Activated naive CD4-positive, alpha-beta T cell treated with anti-CD3 and anti-CD28 coated beads, Interleukin-2, amount 10 ng/mL, durations not matched to agents 7 days and 5 days (primary cell): ENCODE measurements around the gene KLHL9.

ENCODE experiments used
- CTCF ChIA-PET: fragments of 350-600 bp; sonication (Branson Sonifier 250); formaldehyde crosslinking; loops from one replicate; lab custom pipeline; 2021; ENCODE audit warnings: antibody characterized with exemption; lab: Charles Lee
- DNase-seq: peaks from one replicate; pipeline ENCODE4 v3.0.0-alpha.2; 2020
- H3K27ac Mint-ChIP-seq: one replicate; pipeline ENCODE4 v1.8.0; 2021; ENCODE audit warnings: mild to moderate bottlenecking, moderate library complexity, mixed read lengths
- H3K27me3 Mint-ChIP-seq: one replicate; pipeline ENCODE4 v1.8.0; 2021; ENCODE audit warnings: mild to moderate bottlenecking, mixed read lengths
- H3K36me3 Mint-ChIP-seq: one replicate; pipeline ENCODE4 v1.8.0; 2021; ENCODE audit warnings: mixed read lengths
- H3K4me1 Mint-ChIP-seq: one replicate; pipeline ENCODE4 v1.8.0; 2021; ENCODE audit warnings: mixed read lengths
- H3K4me3 Mint-ChIP-seq: one replicate; pipeline ENCODE4 v1.8.0; 2021; ENCODE audit warnings: mild to moderate bottlenecking, moderate library complexity, mixed read lengths
- H3K9me3 Mint-ChIP-seq: one replicate; pipeline ENCODE4 v1.8.0; 2021; ENCODE audit warnings: mixed read lengths

KLHL9 gene

DNA sequence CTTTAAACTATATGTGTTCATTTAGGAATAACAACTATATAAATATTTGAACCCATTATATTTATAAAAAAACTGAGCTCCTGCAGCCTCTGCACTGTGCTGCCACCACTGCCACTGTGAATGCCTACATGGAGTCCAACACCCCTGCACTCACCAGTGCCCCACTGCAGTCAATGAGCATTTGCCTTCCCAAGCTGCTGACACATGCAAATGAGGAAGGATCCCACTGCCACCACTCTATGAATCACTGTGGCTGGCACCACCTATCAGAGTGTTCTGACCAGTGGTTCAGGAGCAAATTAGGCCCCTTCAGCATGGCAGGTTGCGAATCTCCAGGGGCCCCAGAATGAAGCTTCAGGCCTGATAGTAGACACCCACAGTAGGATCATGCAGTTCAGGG, 39.2 kb downstream of the KLHL9 start:
- Mint-ChIP-seq H3K9me3 (no peaks in the 10 kb centered on the region), H3K27ac (no peak overlapping the region), H3K4me1 (peaks cover 3% of the 10 kb centered on the region), H3K27me3 (peaks cover 12% of the 10 kb centered on the region), H3K36me3 (no peaks in the 10 kb centered on the region), H3K4me3 (no peak overlapping the region)
- CTCF ChIA-PET, result interaction anchor here (1.0 kb wide), 1 partner anchor 43 kb away, joined by 4 read pairs; no protein-coding TSS in a partner anchor
- DNase-seq, result no peak

DNA sequence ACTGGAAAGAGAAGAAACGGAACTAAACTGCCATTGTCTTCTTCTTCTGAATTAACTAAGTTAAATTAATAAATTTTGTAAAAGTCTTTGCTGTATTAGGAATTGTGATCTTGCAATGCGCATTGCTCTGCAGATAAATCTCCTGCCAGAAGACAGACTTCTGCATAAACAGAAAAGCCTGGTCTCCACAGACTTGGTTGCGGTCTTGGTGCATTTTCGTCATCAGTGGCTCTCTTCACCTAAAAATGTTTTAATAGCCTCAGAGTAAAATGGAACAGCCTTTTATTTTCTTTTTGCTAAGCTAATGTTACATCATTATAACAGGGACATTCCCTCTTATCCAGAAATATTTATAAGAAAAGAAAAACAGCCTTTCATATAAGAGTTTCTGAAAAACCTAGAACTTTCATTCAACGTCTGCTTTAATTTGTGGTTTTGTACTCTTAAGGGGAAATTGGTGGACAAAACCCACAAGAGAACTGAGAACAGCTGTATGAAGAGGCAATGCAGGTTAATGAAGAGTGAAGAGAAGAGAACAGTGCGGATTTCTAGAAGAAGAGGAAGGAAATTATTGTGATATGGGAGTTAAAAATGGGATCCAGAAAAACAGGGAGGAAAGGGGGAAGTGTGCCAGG, 40.2 kb downstream of the KLHL9 start:
- no peaks in the 10 kb centered on the region for H3K36me3 Mint-ChIP-seq
- CTCF ChIA-PET, result interaction anchor here (1.0 kb wide), 1 partner anchor 42 kb away, joined by 4 read pairs; no protein-coding TSS in a partner anchor
- peaks cover 12% of the 10 kb centered on the region for H3K27me3 Mint-ChIP-seq
- no peak for DNase-seq
- peaks cover 3% of the 10 kb centered on the region for H3K4me1 Mint-ChIP-seq
- H3K27ac Mint-ChIP-seq, result no peak overlapping the region
- H3K9me3 Mint-ChIP-seq, result no peaks in the 10 kb centered on the region
- no peak overlapping the region for H3K4me3 Mint-ChIP-seq

DNA sequence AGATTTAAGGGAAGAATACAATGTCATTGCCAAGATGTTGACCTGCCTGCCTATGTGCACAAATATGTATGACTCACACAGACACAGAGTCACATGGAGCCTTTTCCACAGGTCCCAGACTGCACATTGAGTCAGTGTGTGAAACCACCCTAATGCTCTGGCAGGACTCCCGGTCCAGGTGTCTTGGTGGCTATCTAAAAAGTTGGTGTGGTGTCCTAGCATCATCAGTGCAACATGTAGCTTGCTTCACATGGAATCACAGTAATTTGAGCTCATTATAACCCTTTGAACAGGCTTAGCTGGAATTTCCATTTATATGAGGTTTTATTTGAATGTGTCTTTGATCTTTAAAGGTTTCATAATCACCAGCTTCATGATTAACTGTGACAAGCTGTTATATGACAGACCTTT, 40.8 kb downstream of the KLHL9 start:
- Mint-ChIP-seq H3K9me3 (no peaks in the 10 kb centered on the region), H3K36me3 (no peaks in the 10 kb centered on the region), H3K4me3 (no peak overlapping the region), H3K4me1 (peaks cover 3% of the 10 kb centered on the region), H3K27me3 (peaks cover 12% of the 10 kb centered on the region), H3K27ac (no peak overlapping the region)
- CTCF ChIA-PET, result no interaction called here
- DNase-seq, result no peak

- Mint-ChIP-seq H3K9me3 (no peaks in the 10 kb centered on the region), H3K27ac (no peak overlapping the region), H3K4me1 (no peaks in the 10 kb centered on the region), H3K36me3 (no peaks in the 10 kb centered on the region), H3K27me3 (peaks cover 13% of the 10 kb centered on the region), H3K4me3 (no peak overlapping the region)
- DNase-seq, result no peak
- CTCF ChIA-PET, result no interaction called here
Measured at GRCh38 chr9:21289848-21290247, 45.4 kb downstream of the KLHL9 start.

DNA sequence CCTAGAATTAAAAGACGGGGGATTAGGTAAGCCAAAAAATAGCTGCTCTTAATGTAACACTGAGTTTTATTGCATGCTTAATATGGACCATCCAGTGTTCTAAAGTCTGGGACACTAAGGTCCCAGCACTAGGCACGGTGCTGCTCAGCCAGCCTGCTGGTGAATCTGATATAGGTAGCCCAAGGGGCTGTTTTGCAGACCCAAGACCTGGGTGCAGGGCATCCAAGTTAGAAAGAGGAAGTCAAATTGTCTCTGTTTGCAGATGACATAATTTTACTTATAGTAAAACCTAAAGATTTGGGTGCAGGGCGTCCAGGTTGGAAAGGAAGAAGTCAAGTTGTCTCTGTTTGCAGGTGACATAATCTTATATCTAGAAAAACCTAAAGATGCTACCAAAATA, 47.9 kb downstream of the KLHL9 start:
- H3K4me1 Mint-ChIP-seq, result no peaks in the 10 kb centered on the region
- H3K27me3 Mint-ChIP-seq, result peaks cover 9% of the 10 kb centered on the region
- no peak overlapping the region for H3K27ac Mint-ChIP-seq
- H3K9me3 Mint-ChIP-seq, result no peaks in the 10 kb centered on the region
- no peaks in the 10 kb centered on the region for H3K36me3 Mint-ChIP-seq
- H3K4me3 Mint-ChIP-seq, result no peak overlapping the region
- CTCF ChIA-PET, result no interaction called here
- no peak for DNase-seq

DNA sequence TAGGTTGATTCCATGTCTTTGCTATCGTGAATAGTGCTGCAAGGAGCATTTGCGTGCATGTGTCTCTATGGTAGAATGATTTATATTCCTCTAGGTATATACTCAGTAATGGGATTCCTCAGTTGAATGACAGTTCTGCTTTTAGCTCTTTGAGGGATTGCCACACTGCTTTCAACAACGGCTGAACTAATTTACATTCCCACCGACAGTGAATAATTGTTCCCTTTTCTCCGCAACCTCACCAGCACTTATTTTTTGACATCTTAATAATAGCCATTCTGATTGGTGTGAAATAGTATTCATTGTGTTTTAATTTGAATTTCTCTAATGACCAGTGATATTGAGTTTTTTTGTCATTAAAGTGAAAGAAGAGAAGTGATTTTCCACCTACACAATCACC, 48.5 kb downstream of the KLHL9 start:
- H3K27me3 Mint-ChIP-seq, result peaks cover 9% of the 10 kb centered on the region
- H3K4me1 Mint-ChIP-seq, result no peaks in the 10 kb centered on the region
- H3K27ac Mint-ChIP-seq, result no peak overlapping the region
- no peaks in the 10 kb centered on the region for H3K9me3 Mint-ChIP-seq
- no peak for DNase-seq
- H3K36me3 Mint-ChIP-seq, result no peaks in the 10 kb centered on the region
- CTCF ChIA-PET, result no interaction called here
- H3K4me3 Mint-ChIP-seq, result no peak overlapping the region

DNA sequence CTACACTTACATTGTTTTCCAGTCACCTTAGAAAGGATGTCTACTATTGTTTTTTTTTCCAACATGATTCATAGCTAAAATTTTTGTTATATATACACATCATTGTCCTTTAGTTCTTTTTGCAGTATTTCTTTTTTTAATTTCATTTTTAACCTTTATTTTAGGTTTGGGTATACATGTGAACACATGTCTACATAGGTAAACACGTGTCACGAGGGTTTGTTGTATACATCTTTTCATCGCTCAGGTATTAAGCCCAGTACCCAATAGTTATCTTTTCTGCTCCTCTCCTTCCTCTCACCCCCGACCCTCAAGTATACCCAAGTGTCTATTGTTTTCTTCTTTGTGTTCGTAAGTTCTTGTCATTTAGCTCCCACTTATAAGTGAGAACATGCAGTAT, 49.1 kb downstream of the KLHL9 start:
- no peaks in the 10 kb centered on the region for H3K36me3 Mint-ChIP-seq
- H3K27me3 Mint-ChIP-seq, result peaks cover 9% of the 10 kb centered on the region
- no peaks in the 10 kb centered on the region for H3K9me3 Mint-ChIP-seq
- H3K27ac Mint-ChIP-seq, result no peak overlapping the region
- H3K4me1 Mint-ChIP-seq, result no peaks in the 10 kb centered on the region
- CTCF ChIA-PET, result interaction anchor here (0.9 kb wide), 1 partner anchor 40 kb away, joined by 3 read pairs; no protein-coding TSS in a partner anchor
- no peak for DNase-seq
- H3K4me3 Mint-ChIP-seq, result no peak overlapping the region

GRCh38 chr9:21281275-21281674, 53.9 kb downstream of the KLHL9 start:
- H3K9me3 Mint-ChIP-seq, result no peaks in the 10 kb centered on the region
- no peak overlapping the region for H3K27ac Mint-ChIP-seq
- no peaks in the 10 kb centered on the region for H3K4me1 Mint-ChIP-seq
- CTCF ChIA-PET, result interaction anchor here (0.7 to 1.5 kb wide), 2 partner anchors 29 to 71 kb away, joined by 3 read pairs; no protein-coding TSS in a partner anchor
- H3K27me3 Mint-ChIP-seq, result peaks cover 9% of the 10 kb centered on the region
- H3K4me3 Mint-ChIP-seq, result no peak overlapping the region
- no peak for DNase-seq
- no peaks in the 10 kb centered on the region for H3K36me3 Mint-ChIP-seq
